WTC11 (cell line): ENCODE results near the gene NCOA6. TPM values are rescaled to one million over a fixed set of nuclear protein-coding genes. Genes with fewer than 3 reads are reported as not detected.

ENCODE experiments used
- ATAC-seq: fragments of 200-7000 bp; cut with Tn5 transposase; 2 replicates; pipeline ENCODE4 v1.10.0; 2021; ENCODE audit warnings: mild to moderate bottlenecking, moderate library complexity
- CTCF ChIA-PET: fragments of 300-600 bp; sonication (Branson Sonifier 250); formaldehyde crosslinking; loops from one replicate; lab custom pipeline; 2021; ENCODE audit warnings: antibody characterized with exemption; lab: Charles Lee
- POLR2A ChIA-PET: fragments of 350-600 bp; sonication (Branson Sonifier 250); formaldehyde crosslinking; loops from one replicate; lab custom pipeline; 2021; ENCODE audit warnings: antibody characterized with exemption; lab: Charles Lee
- DNase-seq: peaks from one replicate; pipeline ENCODE4 v3.0.0; 2021; ENCODE audit warnings: low spot score
- H3K27ac Mint-ChIP-seq: 2 replicates; pipeline ENCODE4 v1.8.0; 2021; ENCODE audit warnings: mixed read lengths
- H3K27me3 Mint-ChIP-seq: 2 replicates; pipeline ENCODE4 v1.8.0; 2021; ENCODE audit warnings: low read depth, mild to moderate bottlenecking, moderate library complexity, mixed read lengths
- H3K36me3 Mint-ChIP-seq: 2 replicates; pipeline ENCODE4 v1.8.0; 2021; ENCODE audit warnings: mixed read lengths
- H3K4me1 Mint-ChIP-seq: 2 replicates; pipeline ENCODE4 v1.8.0; 2022; ENCODE audit warnings: mixed read lengths
- H3K4me3 Mint-ChIP-seq: 2 replicates; pipeline ENCODE4 v1.8.0; 2021; ENCODE audit warnings: mild to moderate bottlenecking, moderate library complexity, mixed read lengths
- H3K9me3 Mint-ChIP-seq: 2 replicates; pipeline ENCODE4 v1.8.0; 2021; ENCODE audit warnings: mixed read lengths
- ATF3 ChIP-seq: sonication (generic); formaldehyde crosslinking; conservative IDR thresholded peaks from 2 replicates; pipeline ENCODE4 v1.8.1; 2022; ENCODE audit warnings: mild to moderate bottlenecking, missing genetic modification reagents
- CREB1 ChIP-seq: sonication (generic); formaldehyde crosslinking; IDR thresholded peaks from 2 replicates; pipeline ENCODE4 v1.8.0; 2023; ENCODE audit warnings: mild to moderate bottlenecking, missing genetic modification reagents
- CREM ChIP-seq: sonication (generic); formaldehyde crosslinking; IDR thresholded peaks from 2 replicates; pipeline ENCODE4 v1.8.1; 2022; ENCODE audit warnings: mild to moderate bottlenecking, missing genetic modification reagents, moderate library complexity
- E2F4 ChIP-seq: sonication (generic); formaldehyde crosslinking; IDR thresholded peaks from 2 replicates; pipeline ENCODE4 v1.8.1; 2022; ENCODE audit warnings: low read depth, mild to moderate bottlenecking, moderate library complexity, missing genetic modification reagents, borderline replicate concordance
- ELF4 ChIP-seq: sonication (generic); formaldehyde crosslinking; IDR thresholded peaks from 2 replicates; pipeline ENCODE4 v1.8.1; 2022; ENCODE audit warnings: low read depth, mild to moderate bottlenecking, moderate library complexity, missing genetic modification reagents
- ERG ChIP-seq: fragments of 250-450 bp; sonication (Bioruptor Pico); IDR thresholded peaks from 2 replicates; pipeline ENCODE4 v1.8.0; 2021; ENCODE audit warnings: mild to moderate bottlenecking
- FOXP1 ChIP-seq: sonication (generic); formaldehyde crosslinking; IDR thresholded peaks from 2 replicates; pipeline ENCODE4 v1.8.0; 2022; ENCODE audit warnings: missing genetic modification reagents, mild to moderate bottlenecking, moderate library complexity, borderline replicate concordance
- IRF1 ChIP-seq: sonication (generic); formaldehyde crosslinking; IDR thresholded peaks from 2 replicates; pipeline ENCODE4 v1.8.0; 2023; ENCODE audit warnings: missing genetic modification reagents
- MAX ChIP-seq: sonication (generic); formaldehyde crosslinking; IDR thresholded peaks from 2 replicates; pipeline ENCODE4 v1.8.0; 2022; ENCODE audit warnings: mild to moderate bottlenecking, missing genetic modification reagents
- NR3C1 ChIP-seq: sonication (generic); formaldehyde crosslinking; conservative IDR thresholded peaks from 2 replicates; pipeline ENCODE4 v1.8.1; 2023; ENCODE audit warnings: low read depth, mild to moderate bottlenecking, missing genetic modification reagents
- PRRX2 ChIP-seq: fragments of 250-450 bp; sonication (Bioruptor Pico); IDR thresholded peaks from 2 replicates; pipeline ENCODE4 v1.8.0; 2021; ENCODE audit warnings: mild to moderate bottlenecking
- SMAD4 ChIP-seq: sonication (generic); formaldehyde crosslinking; IDR thresholded peaks from 2 replicates; pipeline ENCODE4 v1.8.0; 2022; ENCODE audit warnings: mild to moderate bottlenecking, missing genetic modification reagents
- USF2 ChIP-seq: sonication (generic); formaldehyde crosslinking; IDR thresholded peaks from 2 replicates; pipeline ENCODE4 v1.8.1; 2023; ENCODE audit warnings: mild to moderate bottlenecking, missing genetic modification reagents, moderate library complexity
- ZBTB43 ChIP-seq: sonication (generic); formaldehyde crosslinking; IDR thresholded peaks from 2 replicates; pipeline ENCODE4 v1.8.1; 2023; ENCODE audit warnings: mild to moderate bottlenecking, missing genetic modification reagents
- ZMAT4 ChIP-seq: fragments of 250-450 bp; sonication (Bioruptor Pico); IDR thresholded peaks from 2 replicates; pipeline ENCODE4 v1.9.0; 2021; ENCODE audit warnings: mild to moderate bottlenecking
- ZNF121 ChIP-seq: sonication (generic); formaldehyde crosslinking; IDR thresholded peaks from 2 replicates; pipeline ENCODE4 v1.8.0; 2023; ENCODE audit warnings: missing genetic modification reagents
- ZNF138 ChIP-seq: sonication (generic); formaldehyde crosslinking; conservative IDR thresholded peaks from 2 replicates; pipeline ENCODE4 v1.8.1; 2022; ENCODE audit warnings: mild to moderate bottlenecking, moderate library complexity, missing genetic modification reagents
- ZNF219 ChIP-seq: sonication (generic); formaldehyde crosslinking; IDR thresholded peaks from 2 replicates; pipeline ENCODE4 v1.8.0; 2023; ENCODE audit warnings: missing genetic modification reagents, mild to moderate bottlenecking, borderline replicate concordance
- ZNF532 ChIP-seq: fragments of 250-450 bp; sonication (Bioruptor Pico); IDR thresholded peaks from 2 replicates; pipeline ENCODE4 v1.9.0; 2021; ENCODE audit warnings: mild to moderate bottlenecking, borderline replicate concordance
- total RNA-seq: library from RNA; stranded (reverse); gene quantifications from 3 replicates; pipeline ENCODE4 v1.2.3, GENCODE V29; 2021

The NCOA6 gene
- total RNA-seq, 1 experiment from 2014 or later = 10.1 TPM

- Mint-ChIP-seq H3K4me1 (no peaks in the 10 kb centered on the region), H3K4me3 (no peak overlapping the region), H3K9me3 (no peaks in the 10 kb centered on the region)
- ChIA-PET POLR2A (no interaction called here), CTCF (no interaction called here)
- TF ChIP-seq USF2 (CRISPR knock-in tag) = no peak
- no peak for TF ChIP-seq ZNF138 (CRISPR knock-in tag)
- TF ChIP-seq SMAD4 = no peak
- no peak for TF ChIP-seq ZNF121 (CRISPR knock-in tag)
- TF ChIP-seq IRF1 (CRISPR knock-in tag) = no peak
- TF ChIP-seq FOXP1 (CRISPR knock-in tag) = no peak
- no peak for TF ChIP-seq ZBTB43
- no peak for TF ChIP-seq CREB1 (CRISPR knock-in tag)
- no peak for TF ChIP-seq ZMAT4 (CRISPR knock-in tag)
- TF ChIP-seq, all 79 proteins: peak for 0
- ATAC-seq (no peak), DNase-seq (no peak)
- no peak overlapping the region for H3K27ac Mint-ChIP-seq
- no peaks in the 10 kb centered on the region for H3K27me3 Mint-ChIP-seq
- H3K36me3 Mint-ChIP-seq = no peaks in the 10 kb centered on the region
Measured at GRCh38 chr20:34744340-34744739, 81.1 kb downstream of the NCOA6 start.

- no peak overlapping the region for H3K27ac Mint-ChIP-seq
- H3K4me3 Mint-ChIP-seq = no peak overlapping the region
Measured at GRCh38 chr20:34743039-34743438, 82.4 kb downstream of the NCOA6 start.

More at GRCh38 chr20:34743039-34743438, 82.4 kb downstream of the NCOA6 start:
- Mint-ChIP-seq H3K9me3 (no peaks in the 10 kb centered on the region), H3K36me3 (no peaks in the 10 kb centered on the region), H3K4me1 (no peaks in the 10 kb centered on the region), H3K27me3 (no peaks in the 10 kb centered on the region)
- DNase-seq (no peak), ATAC-seq (no peak)
- POLR2A ChIA-PET = no interaction called here
- CTCF ChIA-PET = no interaction called here
- TF ChIP-seq ZNF532 (CRISPR knock-in tag) = no peak
- TF ChIP-seq ATF3 (CRISPR knock-in tag) = no peak
- TF ChIP-seq ZNF219 (CRISPR knock-in tag) = no peak
- TF ChIP-seq E2F4 (CRISPR knock-in tag) = no peak
- no peak for TF ChIP-seq MAX (CRISPR knock-in tag)
- TF ChIP-seq ERG (CRISPR knock-in tag) = no peak
- no peak for TF ChIP-seq CREM (CRISPR knock-in tag)
- TF ChIP-seq ZBTB43 = no peak
- no peak for TF ChIP-seq PRRX2
- no peak for TF ChIP-seq ELF4 (CRISPR knock-in tag)
- no peak for TF ChIP-seq NR3C1 (CRISPR knock-in tag)
